ENCODE measurements around the gene SCYGR4. TPM values are rescaled to one million over a fixed set of nuclear protein-coding genes. Genes with fewer than 3 reads are reported as not detected.

SCYGR4 gene
- total and polyA plus RNA-seq, 8 donors, result not detected

DNA sequence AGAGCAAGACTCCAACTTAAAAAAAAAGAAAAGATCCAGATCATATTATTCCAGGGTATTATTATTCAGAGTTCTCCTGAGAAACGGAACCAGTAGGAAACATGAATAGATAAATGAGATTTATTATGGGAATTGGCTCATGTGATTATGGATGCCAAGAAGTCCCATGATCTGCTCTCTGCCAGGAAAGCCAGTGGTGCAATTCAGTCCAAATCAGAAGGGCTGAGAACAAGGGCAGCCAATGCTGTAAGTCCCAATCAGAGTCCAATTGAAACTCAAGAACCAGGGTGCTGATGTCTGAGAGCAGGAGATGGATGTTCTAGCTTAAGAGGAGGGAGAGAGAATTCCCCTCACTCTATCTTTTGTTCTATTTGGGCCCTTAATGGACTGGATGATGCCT is 10.8 kb upstream of the SCYGR4 start:
- ATAC-seq, result peak in 1 of 4 donors; percentile 25

DNA sequence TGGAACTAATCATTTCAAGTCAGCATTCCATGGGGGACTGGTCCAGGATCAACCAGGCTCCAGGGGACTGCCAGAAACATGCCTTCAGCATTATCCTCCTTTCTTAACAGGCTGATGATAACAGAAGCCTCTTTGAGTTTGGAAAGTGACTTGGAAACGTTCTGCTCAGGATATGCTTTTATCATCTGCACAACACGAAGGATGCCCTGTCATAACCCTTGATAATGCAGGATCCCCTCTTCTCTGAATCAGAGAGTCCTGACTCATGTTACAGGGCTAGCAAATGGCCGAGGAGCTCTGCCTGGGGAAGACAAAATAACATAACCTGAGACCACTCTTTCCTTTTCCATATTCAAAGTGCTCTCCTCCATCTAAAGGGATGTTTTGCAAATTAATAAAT is 9.4 kb upstream of the SCYGR4 start:
- intact Hi-C loops (cut with DNase I), result no loop called here
- no peaks in the 10 kb centered on the region for H3K27me3 ChIP-seq
- ATAC-seq (no peak), FAIRE-seq (no peak), DNase-seq (no peak)
- H3K4me3 ChIP-seq, result no peak overlapping the region
- H3K4me1 ChIP-seq, result no peaks in the 10 kb centered on the region
- H3K9me3 ChIP-seq, result no peaks in the 10 kb centered on the region
- 49 to 54% methylated on average over 3 of the region's 3 CpGs for WGBS, 2 donors
- no peak overlapping the region for H3K27ac ChIP-seq
- TF ChIP-seq, protein P1, sequence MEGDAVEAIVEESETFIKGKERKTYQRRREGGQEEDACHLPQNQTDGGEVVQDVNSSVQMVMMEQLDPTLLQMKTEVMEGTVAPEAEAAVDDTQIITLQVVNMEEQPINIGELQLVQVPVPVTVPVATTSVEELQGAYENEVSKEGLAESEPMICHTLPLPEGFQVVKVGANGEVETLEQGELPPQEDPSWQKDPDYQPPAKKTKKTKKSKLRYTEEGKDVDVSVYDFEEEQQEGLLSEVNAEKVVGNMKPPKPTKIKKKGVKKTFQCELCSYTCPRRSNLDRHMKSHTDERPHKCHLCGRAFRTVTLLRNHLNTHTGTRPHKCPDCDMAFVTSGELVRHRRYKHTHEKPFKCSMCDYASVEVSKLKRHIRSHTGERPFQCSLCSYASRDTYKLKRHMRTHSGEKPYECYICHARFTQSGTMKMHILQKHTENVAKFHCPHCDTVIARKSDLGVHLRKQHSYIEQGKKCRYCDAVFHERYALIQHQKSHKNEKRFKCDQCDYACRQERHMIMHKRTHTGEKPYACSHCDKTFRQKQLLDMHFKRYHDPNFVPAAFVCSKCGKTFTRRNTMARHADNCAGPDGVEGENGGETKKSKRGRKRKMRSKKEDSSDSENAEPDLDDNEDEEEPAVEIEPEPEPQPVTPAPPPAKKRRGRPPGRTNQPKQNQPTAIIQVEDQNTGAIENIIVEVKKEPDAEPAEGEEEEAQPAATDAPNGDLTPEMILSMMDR (IDR thresholded peaks at IDR 0.05), result no peak
- H3K36me3 ChIP-seq, result no peaks in the 10 kb centered on the region

More for the DNA sequence above, 10.8 kb upstream of the SCYGR4 start:
- Histone ChIP-seq H3K36me3 (no peaks in the 10 kb centered on the region), H3K27me3 (no peaks in the 10 kb centered on the region), H3K4me1 (no peaks in the 10 kb centered on the region), H3K27ac (no peak overlapping the region), H3K9me3 (no peaks in the 10 kb centered on the region), H3K4me3 (no peak overlapping the region)
- 76 to 90% methylated on average over 1 of the region's 1 CpG for WGBS, 2 donors
- no peak for DNase-seq
- TF ChIP-seq, protein P1 (IDR thresholded peaks at IDR 0.05), result no peak
- no peak for FAIRE-seq
- intact Hi-C loops (cut with DNase I), result no loop called here

DNA sequence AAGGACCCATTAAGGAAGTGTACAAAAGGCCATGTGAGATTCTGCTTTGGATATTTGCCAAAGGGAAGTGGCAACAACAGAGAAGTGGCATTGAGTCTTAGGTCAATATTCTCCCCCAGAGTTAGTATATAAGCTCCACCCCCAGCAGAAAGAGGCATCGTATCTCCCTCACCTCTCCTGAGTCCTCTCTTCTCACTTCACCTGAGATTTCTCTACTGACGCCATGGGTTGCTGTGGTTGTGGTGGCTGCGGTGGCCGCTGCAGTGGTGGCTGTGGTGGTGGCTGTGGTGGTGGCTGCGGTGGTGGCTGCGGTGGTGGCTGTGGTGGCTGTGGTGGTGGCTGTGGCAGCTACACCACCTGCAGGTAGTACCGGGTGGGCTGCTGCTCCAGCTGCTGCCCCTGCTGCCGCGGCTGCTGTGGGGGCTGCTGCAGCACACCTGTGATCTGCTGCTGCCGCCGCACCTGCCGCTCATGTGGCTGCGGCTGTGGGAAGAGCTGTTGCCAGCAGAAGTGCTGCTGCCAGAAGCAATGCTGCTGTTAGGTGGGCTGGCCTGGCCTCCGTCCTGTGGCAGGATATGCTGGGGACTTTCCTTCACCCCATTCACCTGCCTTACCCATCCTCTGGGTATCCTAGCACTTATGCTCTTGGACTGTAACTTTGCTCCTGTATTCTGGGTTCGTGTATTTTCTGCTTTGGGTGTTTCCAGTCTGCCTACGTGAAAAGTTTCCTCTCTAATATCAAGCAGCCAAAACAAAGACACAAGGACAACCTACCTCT is 8.5 kb upstream of the SCYGR4 start:
- peak in 2 of 4 donors; percentile 60 to 69 for ATAC-seq

DNA sequence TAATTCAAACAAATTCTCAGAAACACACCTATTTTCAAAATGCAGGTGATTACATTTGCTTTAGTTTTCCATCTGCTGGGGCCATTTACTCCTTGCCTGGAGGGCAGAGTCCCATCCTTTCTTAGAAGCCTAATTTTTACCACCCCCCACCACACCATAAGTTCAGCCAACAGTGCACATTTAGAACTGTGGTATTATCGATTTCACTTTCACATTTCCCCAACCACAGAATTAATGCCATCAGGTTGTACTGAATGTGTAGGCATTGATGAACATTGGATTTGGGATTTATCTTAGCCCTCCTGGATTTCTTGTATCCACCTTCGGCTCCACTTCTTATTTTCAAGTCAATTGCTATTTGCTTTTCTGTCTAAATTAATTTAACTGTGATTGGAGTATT is 7.2 kb upstream of the SCYGR4 start:
- TF ChIP-seq, protein P1 (IDR thresholded peaks at IDR 0.05), result no peak
- FAIRE-seq (no peak), DNase-seq (no peak), ATAC-seq (no peak)
- Histone ChIP-seq H3K36me3 (no peaks in the 10 kb centered on the region), H3K27ac (no peak overlapping the region), H3K4me1 (no peaks in the 10 kb centered on the region), H3K4me3 (no peak overlapping the region), H3K27me3 (no peaks in the 10 kb centered on the region), H3K9me3 (no peaks in the 10 kb centered on the region)
- intact Hi-C loops (cut with DNase I), result no loop called here
- WGBS, 2 donors, result 81 to 85% methylated on average over 2 of the region's 2 CpGs

More for the DNA sequence above, 8.5 kb upstream of the SCYGR4 start:
- Histone ChIP-seq H3K36me3 (no peaks in the 10 kb centered on the region), H3K27ac (no peak overlapping the region), H3K4me3 (no peak overlapping the region), H3K27me3 (no peaks in the 10 kb centered on the region), H3K4me1 (no peaks in the 10 kb centered on the region), H3K9me3 (no peaks in the 10 kb centered on the region)
- no peak for FAIRE-seq
- 62 to 71% methylated on average over 13 to 16 of the region's 16 CpGs for WGBS, 2 donors
- TF ChIP-seq, protein P1 (IDR thresholded peaks at IDR 0.05), result no peak
- intact Hi-C loops (cut with DNase I), result no loop called here
- no peak for DNase-seq

DNA sequence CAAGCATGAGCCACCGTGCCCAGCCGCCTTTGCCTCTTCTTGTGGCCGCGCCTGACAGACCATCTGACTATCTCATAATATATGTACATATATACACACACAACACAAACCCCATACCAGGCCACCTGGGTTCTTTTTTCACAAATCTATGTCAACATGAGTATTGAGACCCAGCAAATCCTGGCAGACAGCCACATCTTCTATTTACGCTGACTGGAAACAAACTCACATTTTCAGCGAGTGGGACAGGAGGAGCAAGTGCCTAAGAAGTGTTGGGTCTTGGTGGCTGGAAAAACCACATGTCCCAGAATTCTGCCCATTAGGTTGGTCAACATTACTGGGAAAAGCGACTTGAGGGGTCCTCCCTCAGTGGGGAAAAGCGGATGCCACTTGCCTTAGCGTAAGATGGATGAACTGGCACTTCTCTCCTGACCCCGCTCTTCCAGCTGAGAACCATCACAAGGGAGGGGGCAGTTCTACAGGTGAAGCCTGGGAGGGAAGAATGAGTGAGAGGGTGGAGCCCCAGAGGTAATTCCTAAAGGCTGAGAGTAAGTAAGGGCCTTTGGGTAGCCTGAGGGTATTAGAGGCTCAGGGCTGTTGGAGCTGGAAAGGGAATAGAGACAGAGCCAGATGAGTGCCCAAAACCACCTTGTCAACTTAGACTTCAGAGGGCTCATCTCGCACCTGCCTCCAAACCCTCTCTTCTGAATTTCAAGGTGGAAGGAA is 4.6 kb upstream of the SCYGR4 start:
- ATAC-seq (no peak), DNase-seq (no peak), FAIRE-seq (no peak)
- Histone ChIP-seq H3K27me3 (no peaks in the 10 kb centered on the region), H3K4me3 (no peak overlapping the region), H3K9me3 (no peaks in the 10 kb centered on the region), H3K27ac (no peak overlapping the region), H3K4me1 (no peaks in the 10 kb centered on the region), H3K36me3 (no peaks in the 10 kb centered on the region)
- 62% methylated on average over 11 of the region's 11 CpGs for WGBS, 2 donors
- TF ChIP-seq, protein P1 (IDR thresholded peaks at IDR 0.05), result no peak
- intact Hi-C loops (cut with DNase I), result no loop called here

Measured in pancreas (tissue), 10 donors.